SU-DHL-6 (cell line): ENCODE measurements around the gene CEND1.

Experiments used
- EZH2phosphoT487 ChIP-seq: fragments of 200-600 bp; sonication (generic), shearing (Covaris generic); conservative IDR thresholded peaks from 2 replicates; pipeline ENCODE4 v1.6.1; 2018; ENCODE audit warnings: mild to moderate bottlenecking, antibody characterized with exemption, low read length, moderate library complexity, mixed read lengths
- TF ChIP-seq, protein P1 (sequence below): fragments of 200-600 bp; sonication (generic); IDR thresholded peaks from one replicate; pipeline ENCODE4 v1.5.1; 2017; ENCODE audit warnings: antibody characterized with exemption, mild to moderate bottlenecking, low read length, moderate library complexity; ENCODE audit not compliant: insufficient read depth, poor library complexity, severe bottlenecking

DNA sequence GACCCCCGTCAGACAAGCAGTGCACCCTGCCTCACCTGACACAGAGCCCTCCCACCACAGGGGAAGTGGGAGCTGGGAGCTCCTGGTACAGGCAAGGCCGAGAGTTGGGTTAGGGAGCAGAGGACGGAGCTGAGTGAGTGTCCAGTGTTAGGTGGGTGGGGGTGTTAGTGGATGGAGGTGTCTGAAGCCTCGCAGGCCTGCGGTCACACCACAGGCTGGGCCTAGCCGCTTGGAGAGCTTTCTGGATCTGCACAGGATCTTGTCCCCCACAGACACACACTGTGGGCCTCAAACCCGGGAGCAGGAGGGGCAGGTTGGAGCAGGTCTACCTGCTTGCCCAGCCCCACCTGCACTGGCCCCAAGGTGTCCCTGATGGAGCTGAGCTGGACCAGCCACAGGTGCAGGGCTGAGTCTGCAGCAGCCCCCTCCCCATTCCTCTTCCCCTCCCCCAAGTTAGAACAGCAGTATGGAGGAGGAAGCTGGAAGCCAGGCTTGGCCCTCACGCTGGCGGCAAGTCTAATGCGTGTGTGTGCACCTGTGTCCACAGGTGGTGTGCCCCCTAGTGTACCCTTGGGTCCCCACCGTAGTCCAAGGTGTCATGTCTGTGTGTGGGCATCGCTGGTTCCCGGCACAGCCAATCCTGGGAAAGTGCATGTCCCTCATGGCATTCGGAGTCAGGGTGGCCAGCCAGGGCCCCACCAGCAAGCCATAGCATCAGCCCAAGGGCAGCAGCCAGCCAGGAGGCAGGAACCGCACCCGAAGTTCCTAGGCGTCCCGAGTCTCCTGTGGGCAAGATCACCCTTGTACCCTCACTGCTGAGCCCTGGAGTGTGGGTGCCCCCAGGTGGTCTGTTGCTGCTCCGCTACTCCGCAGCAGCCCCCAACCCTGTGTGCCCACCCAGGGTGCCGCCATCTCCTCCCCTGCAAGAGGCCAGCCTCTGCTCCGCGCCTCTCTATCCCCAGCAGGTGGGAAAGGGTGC is 10.6 kb downstream of the CEND1 start:
- TF ChIP-seq, protein P1, sequence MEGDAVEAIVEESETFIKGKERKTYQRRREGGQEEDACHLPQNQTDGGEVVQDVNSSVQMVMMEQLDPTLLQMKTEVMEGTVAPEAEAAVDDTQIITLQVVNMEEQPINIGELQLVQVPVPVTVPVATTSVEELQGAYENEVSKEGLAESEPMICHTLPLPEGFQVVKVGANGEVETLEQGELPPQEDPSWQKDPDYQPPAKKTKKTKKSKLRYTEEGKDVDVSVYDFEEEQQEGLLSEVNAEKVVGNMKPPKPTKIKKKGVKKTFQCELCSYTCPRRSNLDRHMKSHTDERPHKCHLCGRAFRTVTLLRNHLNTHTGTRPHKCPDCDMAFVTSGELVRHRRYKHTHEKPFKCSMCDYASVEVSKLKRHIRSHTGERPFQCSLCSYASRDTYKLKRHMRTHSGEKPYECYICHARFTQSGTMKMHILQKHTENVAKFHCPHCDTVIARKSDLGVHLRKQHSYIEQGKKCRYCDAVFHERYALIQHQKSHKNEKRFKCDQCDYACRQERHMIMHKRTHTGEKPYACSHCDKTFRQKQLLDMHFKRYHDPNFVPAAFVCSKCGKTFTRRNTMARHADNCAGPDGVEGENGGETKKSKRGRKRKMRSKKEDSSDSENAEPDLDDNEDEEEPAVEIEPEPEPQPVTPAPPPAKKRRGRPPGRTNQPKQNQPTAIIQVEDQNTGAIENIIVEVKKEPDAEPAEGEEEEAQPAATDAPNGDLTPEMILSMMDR, result no peak
- TF ChIP-seq EZH2phosphoT487, result no peak
